HG03342 (cell line): ENCODE results near the gene LIN37.
"Not testable (repeated sequence)": the region's sequence is repeated elsewhere in the genome, so short reads cannot be mapped to it uniquely, and the experiment has no call there.

Source experiments
- ATAC-seq: cut with Tn5 transposase; IDR thresholded peaks from one replicate; pipeline ENCODE4 v1.9.1; 2021; ENCODE audit warnings: mild to moderate bottlenecking, moderate library complexity; ENCODE audit not compliant: unreplicated experiment

Gene LIN37

GRCh38 chr19:35772362-35772761, 24.0 kb downstream of the LIN37 start:
- not testable (repeated sequence) for ATAC-seq

GRCh38 chr19:35773020-35773806, 24.8 kb downstream of the LIN37 start:
- no peak for ATAC-seq

GRCh38 chr19:35774274-35775045, 26.1 kb downstream of the LIN37 start:
- ATAC-seq, result no peak

DNA sequence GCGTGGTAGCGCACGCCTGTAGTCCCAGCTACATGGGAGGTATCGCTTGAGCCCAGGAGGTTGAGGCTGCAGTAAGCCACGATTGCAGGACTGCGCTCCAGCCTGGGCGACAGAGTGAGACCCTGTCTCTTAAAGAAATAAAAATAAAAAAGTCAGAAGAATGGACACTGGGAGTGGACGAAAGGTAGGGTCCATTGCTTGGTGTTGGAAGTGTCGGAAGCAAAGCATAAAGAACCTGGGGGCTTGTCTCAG, 26.6 kb downstream of the LIN37 start:
- ATAC-seq, result no peak

- ATAC-seq, result peak; percentile 90
Measured at GRCh38 chr19:35775298-35776101, 27.1 kb downstream of the LIN37 start, which contains the start of gene ARHGAP33. TSS of gene ARHGAP33 (plus strand) at chr19:35775564. CDS start at chr19:35775659, 95 bp downstream.

- ATAC-seq, result no peak
Measured at GRCh38 chr19:35776102-35776788, 27.9 kb downstream of the LIN37 start.

- ATAC-seq, result no peak
Measured at GRCh38 chr19:35777086-35777841, 28.9 kb downstream of the LIN37 start.

GRCh38 chr19:35777961-35778360, 29.6 kb downstream of the LIN37 start:
- no peak for ATAC-seq

GRCh38 chr19:35779033-35779432, 30.7 kb downstream of the LIN37 start:
- no peak for ATAC-seq

- no peak for ATAC-seq
Measured at GRCh38 chr19:35780058-35780457, 31.7 kb downstream of the LIN37 start.

DNA sequence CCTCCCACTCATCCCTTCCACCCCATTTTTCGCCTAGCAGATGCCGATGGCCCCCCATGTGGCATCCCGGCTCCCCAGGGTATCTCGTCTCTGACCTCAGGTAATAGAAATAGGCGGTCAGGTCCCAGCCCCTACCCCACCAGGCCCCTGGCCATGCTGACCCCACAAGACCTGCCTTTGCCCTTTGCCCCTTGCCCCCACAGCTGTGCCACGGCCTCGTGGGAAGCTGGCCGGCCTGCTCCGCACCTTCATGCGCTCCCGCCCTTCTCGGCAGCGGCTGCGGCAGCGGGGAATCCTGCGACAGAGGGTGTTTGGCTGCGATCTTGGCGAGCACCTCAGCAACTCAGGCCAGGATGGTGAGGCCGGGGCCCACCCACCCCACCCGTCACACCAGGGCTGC, 32.3 kb downstream of the LIN37 start:
- no peak for ATAC-seq

- no peak for ATAC-seq
Measured at GRCh38 chr19:35781650-35782049, 33.3 kb downstream of the LIN37 start.

DNA sequence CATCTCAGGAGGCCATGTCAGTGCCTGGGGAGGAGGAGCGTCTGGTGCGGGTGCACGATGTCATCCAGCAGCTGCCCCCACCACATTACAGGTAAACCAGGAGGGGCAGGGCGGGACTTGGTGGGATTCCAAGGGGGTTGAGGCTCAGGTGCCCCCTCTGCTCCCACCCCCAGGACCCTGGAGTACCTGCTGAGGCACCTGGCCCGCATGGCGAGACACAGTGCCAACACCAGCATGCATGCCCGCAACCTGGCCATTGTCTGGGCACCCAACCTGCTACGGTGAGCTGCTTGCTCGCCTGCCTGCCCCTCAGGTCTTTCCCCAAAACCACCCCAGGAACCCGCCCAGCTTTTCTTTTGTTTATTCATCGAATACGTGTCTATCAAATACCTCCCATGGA, 34.2 kb downstream of the LIN37 start:
- ATAC-seq, result no peak

DNA sequence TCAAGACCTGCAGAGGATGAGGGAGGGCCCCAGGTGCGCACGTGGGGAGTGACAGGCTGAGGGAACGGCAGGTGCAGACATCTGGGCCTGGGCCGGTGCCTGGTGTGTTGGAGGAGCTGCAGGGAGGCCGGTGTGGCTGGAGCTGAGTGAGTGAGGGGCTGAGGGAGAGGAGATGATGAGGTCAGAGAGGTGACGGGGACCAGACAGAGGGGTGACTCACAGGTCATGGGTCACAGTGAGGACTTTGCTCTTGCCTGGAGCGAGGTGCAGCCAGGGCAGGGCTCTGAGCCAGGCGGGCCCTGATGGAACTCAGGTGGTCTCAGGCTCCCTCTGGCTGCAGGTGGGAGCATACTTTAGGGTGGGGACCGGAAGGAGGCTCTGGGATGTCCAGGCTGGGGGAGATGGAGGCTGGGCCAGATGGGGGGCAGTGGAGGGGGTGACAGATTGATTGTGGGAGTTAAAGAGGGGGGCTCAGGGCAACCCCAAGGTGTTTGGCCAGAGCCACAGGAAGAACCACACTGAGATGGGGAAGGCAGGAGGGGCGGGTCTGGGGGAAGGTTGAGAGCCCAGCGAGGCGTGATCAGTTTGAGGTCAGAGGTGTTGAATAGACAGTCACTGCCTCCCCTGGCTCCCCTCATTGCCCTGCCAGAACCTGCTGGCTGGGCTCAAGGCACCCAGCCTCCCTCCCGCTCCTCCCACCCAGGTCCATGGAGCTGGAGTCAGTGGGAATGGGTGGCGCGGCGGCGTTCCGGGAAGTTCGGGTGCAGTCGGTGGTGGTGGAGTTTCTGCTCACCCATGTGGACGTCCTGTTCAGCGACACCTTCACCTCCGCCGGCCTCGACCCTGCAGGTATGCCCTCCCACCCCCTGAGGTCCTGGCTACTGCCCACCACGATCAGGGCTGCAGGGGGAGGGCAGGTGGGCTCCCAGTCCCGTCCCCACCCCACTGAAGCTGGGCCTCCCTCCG, 35.4 kb downstream of the LIN37 start:
- ATAC-seq, result no peak

DNA sequence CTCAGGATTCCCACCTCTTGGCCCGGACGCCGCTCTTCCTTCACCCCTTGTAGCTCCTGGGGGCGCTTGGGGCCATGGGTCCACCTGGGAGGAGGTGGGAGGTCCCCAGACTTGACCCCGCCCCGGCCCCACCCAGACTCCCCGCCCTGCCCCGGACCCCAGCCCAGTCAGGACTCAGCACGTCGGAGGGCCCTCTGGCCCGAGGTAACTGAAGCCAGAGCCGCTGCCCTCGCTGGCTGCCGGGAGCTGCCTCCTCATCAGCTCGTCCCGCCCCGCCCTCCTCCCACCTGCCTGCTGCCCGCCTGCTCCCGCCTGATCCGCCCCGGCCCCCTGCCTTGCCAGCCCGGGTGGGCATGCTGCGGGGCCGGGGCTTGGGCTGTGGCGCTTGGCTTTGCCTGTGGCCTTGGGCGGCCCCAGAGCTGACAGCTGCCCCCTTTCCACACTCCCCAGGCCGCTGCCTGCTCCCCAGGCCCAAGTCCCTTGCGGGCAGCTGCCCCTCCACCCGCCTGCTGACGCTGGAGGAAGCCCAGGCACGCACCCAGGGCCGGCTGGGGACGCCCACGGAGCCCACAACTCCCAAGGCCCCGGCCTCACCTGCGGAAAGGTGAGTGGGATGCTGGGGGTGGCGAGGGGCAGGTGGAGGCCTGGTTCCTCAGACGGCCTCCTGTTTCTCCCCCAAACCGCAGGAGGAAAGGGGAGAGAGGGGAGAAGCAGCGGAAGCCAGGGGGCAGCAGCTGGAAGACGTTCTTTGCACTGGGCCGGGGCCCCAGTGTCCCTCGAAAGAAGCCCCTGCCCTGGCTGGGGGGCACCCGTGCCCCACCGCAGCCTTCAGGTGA, 36.3 kb downstream of the LIN37 start:
- ATAC-seq, result no peak

- no peak for ATAC-seq
Measured at GRCh38 chr19:35785339-35785627, 36.9 kb downstream of the LIN37 start.

GRCh38 chr19:35786299-35787160, 38.2 kb downstream of the LIN37 start:
- ATAC-seq, result no peak
